ENCODE data around the gene GABPB1.

GRCh38 chr15:50350621-50351020 lies 4.4 kb downstream of the GABPB1 start:
- TF ChIP-seq POLR2A (IDR thresholded peaks at IDR 0.05) (no peak), CTCF (IDR thresholded peaks at IDR 0.05) (no peak)

All from testis (tissue), 2 donors.